NCI-H187 treated with DMSO at 0.1 percent for 48 hours (cell line): Measurements from ENCODE around the gene RHOD.

ENCODE experiments used
- DNase-seq: peaks from one replicate; lab custom pipeline; 2025; lab: John Stamatoyannopoulos, UW

RHOD gene

GRCh38 chr11:67056267-67057204, at the start of gene RHOD:
RHOD (plus strand) TSS chr11:67056847; CDS start chr11:67056903, 56 bp downstream.
- no peak for DNase-seq

GRCh38 chr11:67007126-67007525, 49.5 kb upstream of the RHOD start:
- DNase-seq = no peak

- no peak for DNase-seq
These were observed 46.2 kb upstream of the RHOD start for GRCh38 chr11:67010296-67010905.

- DNase-seq = no peak
These were observed 43.1 kb upstream of the RHOD start for GRCh38 chr11:67013511-67014045.

- no peak for DNase-seq
These were observed 42.3 kb upstream of the RHOD start for GRCh38 chr11:67014343-67014742.

GRCh38 chr11:67015048-67015447, 41.6 kb upstream of the RHOD start:
- no peak for DNase-seq

- no peak for DNase-seq
These were observed 40.1 kb upstream of the RHOD start for GRCh38 chr11:67016550-67016949.

GRCh38 chr11:67020949-67021348, 35.7 kb upstream of the RHOD start:
- DNase-seq = no peak

GRCh38 chr11:67022341-67022933, 34.2 kb upstream of the RHOD start:
- no peak for DNase-seq

GRCh38 chr11:67022961-67023956, 33.4 kb upstream of the RHOD start, which contains the start of gene SYT12:
SYT12 (plus strand) TSS chr11:67023134; CDS start chr11:67030145, 7,011 bp downstream.
- DNase-seq = no peak

GRCh38 chr11:67023957-67024353, 32.7 kb upstream of the RHOD start:
- no peak for DNase-seq

GRCh38 chr11:67024410-67024809, 32.2 kb upstream of the RHOD start:
- no peak for DNase-seq

- no peak for DNase-seq
These were observed 31.7 kb upstream of the RHOD start for GRCh38 chr11:67024966-67025365.

GRCh38 chr11:67025750-67026149, 30.9 kb upstream of the RHOD start:
- no peak for DNase-seq

- DNase-seq = no peak
These were observed 29.7 kb upstream of the RHOD start for GRCh38 chr11:67026941-67027340.

GRCh38 chr11:67027483-67027930, 29.1 kb upstream of the RHOD start:
- DNase-seq = no peak

- no peak for DNase-seq
These were observed 28.6 kb upstream of the RHOD start for GRCh38 chr11:67027943-67028542.

GRCh38 chr11:67029146-67029545, 27.5 kb upstream of the RHOD start:
- no peak for DNase-seq

GRCh38 chr11:67030976-67031375, 25.7 kb upstream of the RHOD start:
- no peak for DNase-seq

- no peak for DNase-seq
These were observed 24.7 kb upstream of the RHOD start for GRCh38 chr11:67031791-67032561.
